ENCODE measurements around the gene KIF6.

GRCh38 chr6:39370390-39370789, 354.8 kb downstream of the KIF6 start:
- TF ChIP-seq EZH2 (IDR thresholded peaks at IDR 0.05) (no peak), EZH2phosphoT487 (IDR thresholded peaks at IDR 0.05) (no peak)
- TF ChIP-seq, protein P1, sequence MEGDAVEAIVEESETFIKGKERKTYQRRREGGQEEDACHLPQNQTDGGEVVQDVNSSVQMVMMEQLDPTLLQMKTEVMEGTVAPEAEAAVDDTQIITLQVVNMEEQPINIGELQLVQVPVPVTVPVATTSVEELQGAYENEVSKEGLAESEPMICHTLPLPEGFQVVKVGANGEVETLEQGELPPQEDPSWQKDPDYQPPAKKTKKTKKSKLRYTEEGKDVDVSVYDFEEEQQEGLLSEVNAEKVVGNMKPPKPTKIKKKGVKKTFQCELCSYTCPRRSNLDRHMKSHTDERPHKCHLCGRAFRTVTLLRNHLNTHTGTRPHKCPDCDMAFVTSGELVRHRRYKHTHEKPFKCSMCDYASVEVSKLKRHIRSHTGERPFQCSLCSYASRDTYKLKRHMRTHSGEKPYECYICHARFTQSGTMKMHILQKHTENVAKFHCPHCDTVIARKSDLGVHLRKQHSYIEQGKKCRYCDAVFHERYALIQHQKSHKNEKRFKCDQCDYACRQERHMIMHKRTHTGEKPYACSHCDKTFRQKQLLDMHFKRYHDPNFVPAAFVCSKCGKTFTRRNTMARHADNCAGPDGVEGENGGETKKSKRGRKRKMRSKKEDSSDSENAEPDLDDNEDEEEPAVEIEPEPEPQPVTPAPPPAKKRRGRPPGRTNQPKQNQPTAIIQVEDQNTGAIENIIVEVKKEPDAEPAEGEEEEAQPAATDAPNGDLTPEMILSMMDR (IDR thresholded peaks at IDR 0.05), result no peak

Data from neural progenitor cell (in vitro differentiated cells).